Effector memory CD4-positive, alpha-beta T cell (primary cell): ENCODE results near the gene MAPRE3.

Experiments
- DNase-seq, 3 donors: peaks; one replicate each; pipeline ENCODE4 v3.0.0-alpha.2; 2020
- H3K27ac ChIP-seq: 2 replicates; pipeline ENCODE4 v1.7.0; 2013; ENCODE audit warnings: mild to moderate bottlenecking, low read length, moderate library complexity; ENCODE audit not compliant: insufficient read depth, poor library complexity, severe bottlenecking
- H3K27me3 ChIP-seq: replicated peaks from 2 replicates; pipeline ENCODE4 v1.7.0; 2013; ENCODE audit warnings: mild to moderate bottlenecking, low read length; ENCODE audit not compliant: insufficient read depth, control insufficient read depth, poor library complexity, severe bottlenecking
- H3K36me3 ChIP-seq: 2 replicates; pipeline ENCODE4 v1.7.0; 2013; ENCODE audit warnings: mild to moderate bottlenecking, low read length, moderate library complexity; ENCODE audit not compliant: control insufficient read depth, insufficient read depth
- H3K4me1 ChIP-seq: 2 replicates; pipeline ENCODE4 v1.7.0; 2013; ENCODE audit warnings: low read length, mild to moderate bottlenecking; ENCODE audit not compliant: control insufficient read depth, insufficient read depth, poor library complexity, severe bottlenecking
- H3K4me3 ChIP-seq: 2 replicates; pipeline ENCODE4 v1.7.0; 2013; ENCODE audit warnings: low read length, low read depth, mild to moderate bottlenecking; ENCODE audit not compliant: insufficient read depth, poor library complexity, severe bottlenecking
- H3K9me3 ChIP-seq: 2 replicates; pipeline ENCODE4 v1.7.0; 2013; ENCODE audit warnings: mild to moderate bottlenecking, low read length, moderate library complexity; ENCODE audit not compliant: control insufficient read depth

The MAPRE3 gene

DNA sequence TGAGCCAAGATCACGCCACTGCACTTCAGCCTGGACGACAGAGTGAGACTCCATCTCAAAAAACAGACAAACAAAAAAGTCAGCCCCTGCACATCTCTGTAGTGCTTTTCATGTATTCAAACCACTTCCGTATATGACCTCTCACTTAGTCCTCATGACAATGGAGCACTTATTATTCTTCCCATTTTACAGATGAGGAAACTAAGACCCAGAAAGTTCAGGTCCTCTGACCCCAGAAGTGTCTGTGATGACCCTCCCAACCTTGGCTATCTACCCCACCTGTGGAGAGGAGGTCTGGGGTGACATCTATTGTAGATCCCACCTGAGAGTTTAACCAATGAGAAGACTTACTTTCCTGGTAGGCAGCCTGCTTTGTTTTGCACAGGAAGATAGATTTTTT lies 21.6 kb upstream of the MAPRE3 start:
- H3K36me3 ChIP-seq, result no peaks in the 10 kb centered on the region
- no peak overlapping the region for H3K27ac ChIP-seq
- H3K4me3 ChIP-seq, result no peak overlapping the region
- no peak for DNase-seq
- no peaks in the 10 kb centered on the region for H3K4me1 ChIP-seq
- no peaks in the 10 kb centered on the region for H3K9me3 ChIP-seq
- no peaks in the 10 kb centered on the region for H3K27me3 ChIP-seq

- Histone ChIP-seq H3K9me3 (no peaks in the 10 kb centered on the region), H3K27me3 (no peaks in the 10 kb centered on the region), H3K4me1 (no peaks in the 10 kb centered on the region), H3K36me3 (no peaks in the 10 kb centered on the region), H3K27ac (no peak overlapping the region), H3K4me3 (no peak overlapping the region)
- no peak for DNase-seq
Measured at GRCh38 chr2:26950246-26950645, 20.2 kb upstream of the MAPRE3 start.

GRCh38 chr2:26951236-26951635 lies 19.2 kb upstream of the MAPRE3 start:
- Histone ChIP-seq H3K27ac (no peak overlapping the region), H3K27me3 (no peaks in the 10 kb centered on the region), H3K4me3 (no peak overlapping the region), H3K36me3 (no peaks in the 10 kb centered on the region), H3K9me3 (no peaks in the 10 kb centered on the region), H3K4me1 (no peaks in the 10 kb centered on the region)
- DNase-seq, result no peak

- H3K27ac ChIP-seq, result no peak overlapping the region
- no peaks in the 10 kb centered on the region for H3K27me3 ChIP-seq
- H3K4me1 ChIP-seq, result no peaks in the 10 kb centered on the region
- H3K4me3 ChIP-seq, result no peak overlapping the region
- no peaks in the 10 kb centered on the region for H3K9me3 ChIP-seq
- DNase-seq, result no peak
- no peaks in the 10 kb centered on the region for H3K36me3 ChIP-seq
Measured at GRCh38 chr2:26952374-26952773, 18.1 kb upstream of the MAPRE3 start.

- H3K9me3 ChIP-seq, result no peaks in the 10 kb centered on the region
Measured at GRCh38 chr2:26954135-26954534, 16.3 kb upstream of the MAPRE3 start.

GRCh38 chr2:26957041-26957440 lies 13.4 kb upstream of the MAPRE3 start:
- peaks cover 3% of the 10 kb centered on the region for H3K27me3 ChIP-seq
- no peak for DNase-seq
- no peak overlapping the region for H3K4me3 ChIP-seq
- no peaks in the 10 kb centered on the region for H3K4me1 ChIP-seq
- no peaks in the 10 kb centered on the region for H3K9me3 ChIP-seq
- no peaks in the 10 kb centered on the region for H3K36me3 ChIP-seq
- no peak overlapping the region for H3K27ac ChIP-seq

More at GRCh38 chr2:26954135-26954534, 16.3 kb upstream of the MAPRE3 start:
- Histone ChIP-seq H3K36me3 (no peaks in the 10 kb centered on the region), H3K27me3 (peaks cover 3% of the 10 kb centered on the region), H3K4me1 (no peaks in the 10 kb centered on the region), H3K4me3 (no peak overlapping the region), H3K27ac (no peak overlapping the region)
- no peak for DNase-seq

GRCh38 chr2:26957534-26957933 lies 12.9 kb upstream of the MAPRE3 start:
- Histone ChIP-seq H3K9me3 (no peaks in the 10 kb centered on the region), H3K27me3 (peaks cover 3% of the 10 kb centered on the region), H3K4me3 (no peak overlapping the region), H3K27ac (no peak overlapping the region), H3K4me1 (no peaks in the 10 kb centered on the region), H3K36me3 (no peaks in the 10 kb centered on the region)
- no peak for DNase-seq

- no peak for DNase-seq
- H3K4me3 ChIP-seq, result no peak overlapping the region
- H3K27ac ChIP-seq, result no peak overlapping the region
- H3K27me3 ChIP-seq, result peaks cover 3% of the 10 kb centered on the region
- H3K36me3 ChIP-seq, result no peaks in the 10 kb centered on the region
- H3K9me3 ChIP-seq, result no peaks in the 10 kb centered on the region
- H3K4me1 ChIP-seq, result no peaks in the 10 kb centered on the region
Measured at GRCh38 chr2:26959331-26959730, 11.1 kb upstream of the MAPRE3 start.

- H3K36me3 ChIP-seq, result no peaks in the 10 kb centered on the region
- H3K27me3 ChIP-seq, result no peaks in the 10 kb centered on the region
- H3K4me1 ChIP-seq, result no peaks in the 10 kb centered on the region
- H3K4me3 ChIP-seq, result no peak overlapping the region
- no peaks in the 10 kb centered on the region for H3K9me3 ChIP-seq
- H3K27ac ChIP-seq, result no peak overlapping the region
- no peak for DNase-seq
Measured at GRCh38 chr2:26964446-26965130, 5.8 kb upstream of the MAPRE3 start.

DNA sequence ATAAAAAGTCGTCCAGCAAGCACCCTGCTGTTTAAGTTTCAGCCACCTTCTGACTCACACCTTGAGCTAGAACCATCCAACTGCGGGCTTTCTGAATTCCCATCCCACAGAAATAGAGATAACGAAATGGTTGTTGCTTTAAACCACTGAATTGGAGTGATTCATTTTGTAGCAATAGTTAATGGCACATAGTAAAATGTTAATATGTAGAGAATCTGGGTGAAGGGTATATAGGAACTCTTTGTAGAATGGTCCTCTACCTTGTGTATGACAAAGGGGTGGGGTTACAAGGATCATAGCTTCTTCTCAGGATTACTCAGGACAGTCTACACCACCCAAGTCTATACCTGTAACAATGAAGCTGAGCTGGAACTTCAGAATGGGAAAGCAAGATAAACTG lies 2.4 kb upstream of the MAPRE3 start:
- Histone ChIP-seq H3K9me3 (no peaks in the 10 kb centered on the region), H3K4me3 (no peak overlapping the region), H3K36me3 (no peaks in the 10 kb centered on the region), H3K27me3 (no peaks in the 10 kb centered on the region), H3K27ac (no peak overlapping the region), H3K4me1 (peaks cover 8% of the 10 kb centered on the region)
- no peak for DNase-seq
